ENCODE data around the gene DDX28.
"Not testable (repeated sequence)": the region's sequence is repeated elsewhere in the genome, so short reads cannot be mapped to it uniquely, and the experiment has no call there.

Gene DDX28

DNA sequence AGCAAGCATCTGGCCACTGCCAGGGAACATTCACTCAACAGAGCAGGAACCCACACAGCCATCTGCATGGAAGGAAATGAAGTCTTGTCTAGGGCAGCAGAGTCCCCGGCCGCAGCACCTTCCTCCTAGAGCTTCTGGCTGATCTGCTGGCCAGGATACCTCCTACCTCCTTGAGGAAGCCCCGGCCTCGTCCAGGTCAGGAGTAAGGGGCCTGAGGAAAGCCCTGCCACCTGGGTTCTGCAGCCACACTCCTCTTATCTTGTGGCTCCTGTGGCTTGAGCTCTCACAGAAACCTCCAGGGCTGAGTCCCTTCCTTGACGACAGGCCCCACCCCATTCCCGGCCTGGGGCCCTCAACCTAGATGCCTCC, 29.0 kb downstream of the DDX28 start:
- DNase-seq (ENCODE audit: low spot score), result not testable (repeated sequence)

DNA sequence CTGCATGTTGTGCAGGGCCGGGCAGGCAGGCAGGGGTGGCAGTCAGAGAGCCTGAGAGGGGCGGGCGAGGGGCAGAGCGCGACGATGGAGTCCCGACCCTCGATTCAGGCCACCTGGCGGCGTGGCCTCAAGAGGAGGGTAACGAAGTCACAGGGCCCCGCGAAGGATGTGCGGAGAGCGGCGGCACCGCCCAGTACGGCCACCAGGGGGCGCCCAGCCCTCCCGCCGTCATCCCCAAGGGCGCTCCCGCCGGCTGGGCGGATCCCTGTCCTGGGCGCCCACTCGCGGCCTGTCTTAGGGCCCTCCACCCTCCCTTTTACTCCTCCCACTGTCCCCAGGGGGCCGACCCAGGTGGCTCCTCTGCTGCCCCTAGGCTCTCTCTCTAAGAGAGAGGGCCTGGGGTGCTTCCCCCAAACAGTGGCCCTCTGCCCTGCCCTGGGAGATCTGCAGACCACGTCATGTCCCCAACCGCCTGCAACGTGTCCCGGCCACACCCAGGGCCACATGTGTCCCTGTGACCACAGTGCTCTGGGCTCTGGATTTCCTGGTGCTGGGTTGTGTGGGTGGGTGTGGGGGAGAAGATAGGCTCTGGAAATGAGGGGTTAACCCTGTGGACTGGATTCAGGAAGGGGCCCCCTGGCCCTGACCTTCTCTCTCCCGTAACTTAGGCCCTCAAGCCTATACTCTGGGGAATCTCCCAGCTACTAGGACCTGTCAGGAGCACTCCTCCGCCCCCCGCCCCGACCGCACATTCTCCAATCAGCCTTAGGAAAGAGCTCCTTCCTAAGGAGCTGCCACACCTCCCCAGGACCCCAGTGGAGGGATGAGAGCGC, 29.6 kb downstream of the DDX28 start:
- DNase-seq (ENCODE audit: low spot score), result peak; percentile 66

DNA sequence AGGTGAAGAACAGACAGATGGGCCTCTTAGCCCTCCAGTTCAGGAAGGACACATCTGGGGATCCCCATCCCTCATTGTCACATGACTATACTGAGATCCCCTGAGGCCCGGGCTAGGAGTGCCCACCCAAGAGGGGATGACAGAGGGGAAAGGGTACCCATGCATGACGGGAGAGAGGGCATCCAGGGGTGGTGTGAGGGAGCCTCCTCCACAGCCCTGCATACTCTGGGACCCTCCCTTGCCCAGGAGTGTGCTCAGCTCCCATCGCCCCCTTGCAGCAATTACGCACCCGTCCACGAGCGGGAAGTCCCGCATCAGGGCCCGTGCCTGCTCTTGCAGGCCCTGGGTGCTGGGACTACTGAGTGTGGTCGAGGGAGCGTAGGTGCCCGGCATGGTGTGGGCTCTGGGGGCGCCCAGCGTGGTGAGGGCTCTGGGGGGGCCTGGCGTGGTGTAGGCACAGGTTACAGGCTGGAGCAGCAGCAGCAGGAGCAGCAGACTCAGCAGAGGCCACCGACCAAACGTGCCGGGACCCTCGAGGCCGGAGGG, 30.3 kb downstream of the DDX28 start:
- no peak for DNase-seq (ENCODE audit: low spot score)

DNA sequence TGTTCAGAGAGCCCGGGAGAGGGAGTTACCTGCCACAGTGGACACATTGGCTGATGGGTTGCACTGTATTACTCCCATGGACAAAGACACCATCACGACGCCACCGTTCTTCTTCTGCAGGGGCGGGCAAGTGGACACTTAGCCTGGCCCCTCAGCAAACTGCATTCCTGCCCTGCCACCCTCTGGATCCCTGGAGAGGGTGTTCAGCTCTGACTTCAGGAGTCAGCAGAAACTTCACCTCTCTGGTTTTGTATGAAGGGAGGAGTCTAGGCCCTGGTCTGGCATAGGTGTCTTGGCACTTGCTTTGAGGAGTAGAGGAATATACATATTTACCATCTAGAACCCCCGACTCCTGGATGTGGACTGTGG, 33.0 kb downstream of the DDX28 start:
- DNase-seq (ENCODE audit: low spot score), result no peak

DNA sequence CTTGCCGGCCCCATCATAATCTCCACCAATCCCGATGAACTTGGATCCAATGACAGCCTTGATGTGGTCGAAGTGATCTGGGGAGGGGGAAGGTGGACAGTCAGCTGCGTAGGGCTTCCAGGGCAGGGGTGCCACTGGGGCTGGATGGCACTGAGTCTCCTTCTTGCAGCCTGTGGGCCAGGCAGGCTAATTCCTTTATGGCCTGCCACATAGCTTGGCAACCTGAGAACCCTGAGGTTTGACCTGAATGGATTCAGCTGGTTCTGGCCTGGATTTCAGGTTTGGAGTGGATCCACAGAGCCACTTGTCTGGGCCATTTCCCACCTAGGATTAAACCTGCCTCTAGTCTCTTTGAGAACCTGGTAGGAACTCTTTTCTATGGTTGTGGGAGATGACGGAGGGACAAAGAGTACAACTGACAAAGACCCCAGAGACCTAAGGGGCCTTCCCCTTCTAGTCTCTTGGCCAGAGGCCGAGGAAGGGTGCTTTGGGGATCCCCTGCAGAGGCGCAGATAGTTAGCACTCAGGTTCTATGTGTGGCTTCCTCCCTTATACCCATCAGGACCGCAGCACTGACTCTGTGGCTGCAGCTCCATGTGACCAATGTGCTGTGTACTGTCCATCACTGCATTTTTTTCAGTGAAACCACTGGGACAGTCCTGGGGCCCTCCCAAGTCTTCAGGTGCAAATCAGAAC, 33.6 kb downstream of the DDX28 start:
- no peak for DNase-seq (ENCODE audit: low spot score)

DNA sequence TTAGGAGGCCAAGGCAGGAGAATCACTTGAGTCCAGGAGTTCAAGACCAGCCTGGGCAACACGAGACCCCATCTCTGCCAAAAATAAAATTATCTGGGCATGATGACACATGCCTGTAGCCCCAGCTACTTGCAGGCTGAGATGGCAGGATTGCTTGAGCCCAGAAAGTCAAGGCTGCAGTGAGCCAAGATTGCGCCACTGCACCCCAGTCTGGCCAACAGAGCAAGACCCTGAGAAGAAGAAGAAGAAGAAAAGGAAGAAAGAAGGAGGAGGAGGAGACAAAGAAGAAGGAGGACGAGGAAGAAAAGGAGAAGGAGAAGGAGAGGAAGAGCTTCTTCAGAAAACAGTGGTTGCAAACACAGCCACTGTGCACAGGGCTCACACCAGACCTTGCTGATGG, 34.4 kb downstream of the DDX28 start:
- DNase-seq (ENCODE audit: low spot score), result no peak

DNA sequence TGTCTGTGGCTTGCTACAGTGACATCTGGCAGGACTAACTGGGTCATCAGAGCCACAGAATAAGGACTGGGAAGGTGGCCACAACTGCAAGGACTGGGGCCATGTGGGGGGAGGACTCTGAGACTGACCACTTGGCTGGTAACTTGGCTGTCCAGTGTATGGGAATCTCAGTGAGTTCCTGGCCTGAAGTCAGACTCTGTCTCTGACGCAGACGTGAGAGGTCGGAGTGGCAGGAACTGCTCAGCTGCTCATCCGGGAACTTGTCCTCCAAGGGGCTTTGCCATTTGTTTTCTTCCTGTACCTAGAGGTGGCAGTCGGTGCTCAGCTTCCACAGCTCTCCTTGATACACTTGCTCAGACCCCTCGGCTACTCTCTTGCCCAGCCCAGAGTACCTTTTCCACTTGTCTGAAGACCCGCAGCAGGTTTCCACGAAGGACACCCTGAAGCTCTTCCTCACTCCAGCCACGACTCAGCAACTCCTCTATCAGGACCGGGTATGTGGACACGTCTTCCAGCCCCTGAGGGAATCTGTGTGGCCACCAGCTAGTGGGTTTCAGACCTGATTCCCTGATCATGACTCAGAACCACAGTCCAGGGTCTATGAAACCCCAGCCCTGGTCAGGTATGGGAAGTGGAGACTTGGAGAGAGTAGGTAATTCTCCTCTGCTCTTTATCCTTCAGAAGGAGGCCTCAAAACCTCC, 35.4 kb downstream of the DDX28 start:
- peak; percentile 49 for DNase-seq (ENCODE audit: low spot score)

DNA sequence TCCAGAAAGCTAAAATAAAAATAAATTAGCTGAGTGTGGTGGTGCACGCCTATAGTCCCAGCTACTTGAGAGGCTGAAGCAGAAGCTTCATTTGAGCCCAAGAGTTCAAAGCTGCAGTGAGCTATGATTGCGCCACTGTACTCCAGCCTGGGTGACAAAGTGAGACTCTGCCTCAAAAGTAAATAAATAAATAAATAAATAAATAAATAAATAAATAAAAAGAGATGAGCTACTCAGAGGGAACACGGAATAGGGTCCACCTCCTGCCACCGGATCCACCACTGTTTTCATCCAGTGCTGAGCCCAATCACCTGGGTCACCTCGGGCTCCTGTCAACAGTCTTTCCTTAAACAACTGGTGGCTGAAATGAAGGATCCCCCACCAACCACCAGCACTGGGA, 36.1 kb downstream of the DDX28 start:
- DNase-seq (ENCODE audit: low spot score), result no peak

DNA sequence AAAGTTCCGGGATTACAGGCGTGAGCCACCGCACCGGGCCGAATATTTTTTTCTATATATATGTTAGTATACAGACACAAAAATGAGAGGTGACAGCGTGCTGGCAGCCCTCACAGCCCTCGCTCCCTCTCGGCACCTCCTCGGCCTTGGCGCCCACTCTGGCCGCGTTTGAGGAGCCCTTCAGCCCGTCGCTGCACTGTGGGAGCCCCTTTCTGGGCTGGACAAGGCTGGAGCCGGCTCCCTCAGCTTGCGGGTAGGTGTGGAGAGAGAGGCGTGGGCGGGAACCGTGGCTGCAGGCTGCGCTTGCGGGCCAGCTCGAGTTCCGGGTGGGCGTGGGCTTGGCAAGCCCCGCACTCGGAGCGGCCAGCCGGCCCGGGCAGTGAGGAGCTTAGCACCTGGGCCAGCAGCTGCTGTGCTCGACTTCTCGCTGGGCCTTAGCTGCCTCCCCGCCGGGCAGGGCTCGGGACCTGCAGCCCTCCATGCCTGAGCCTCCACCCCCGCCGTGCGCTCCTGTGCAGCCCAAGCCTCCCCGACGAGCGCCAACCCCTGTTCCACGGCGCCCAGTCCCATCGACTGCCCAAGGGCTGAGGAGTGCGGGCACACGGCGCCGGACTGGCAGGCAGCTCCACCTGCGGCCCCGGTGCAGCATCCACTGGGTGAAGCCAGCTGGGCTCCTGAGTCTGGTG, 40.9 kb downstream of the DDX28 start:
- no peak for DNase-seq (ENCODE audit: low spot score)

DNA sequence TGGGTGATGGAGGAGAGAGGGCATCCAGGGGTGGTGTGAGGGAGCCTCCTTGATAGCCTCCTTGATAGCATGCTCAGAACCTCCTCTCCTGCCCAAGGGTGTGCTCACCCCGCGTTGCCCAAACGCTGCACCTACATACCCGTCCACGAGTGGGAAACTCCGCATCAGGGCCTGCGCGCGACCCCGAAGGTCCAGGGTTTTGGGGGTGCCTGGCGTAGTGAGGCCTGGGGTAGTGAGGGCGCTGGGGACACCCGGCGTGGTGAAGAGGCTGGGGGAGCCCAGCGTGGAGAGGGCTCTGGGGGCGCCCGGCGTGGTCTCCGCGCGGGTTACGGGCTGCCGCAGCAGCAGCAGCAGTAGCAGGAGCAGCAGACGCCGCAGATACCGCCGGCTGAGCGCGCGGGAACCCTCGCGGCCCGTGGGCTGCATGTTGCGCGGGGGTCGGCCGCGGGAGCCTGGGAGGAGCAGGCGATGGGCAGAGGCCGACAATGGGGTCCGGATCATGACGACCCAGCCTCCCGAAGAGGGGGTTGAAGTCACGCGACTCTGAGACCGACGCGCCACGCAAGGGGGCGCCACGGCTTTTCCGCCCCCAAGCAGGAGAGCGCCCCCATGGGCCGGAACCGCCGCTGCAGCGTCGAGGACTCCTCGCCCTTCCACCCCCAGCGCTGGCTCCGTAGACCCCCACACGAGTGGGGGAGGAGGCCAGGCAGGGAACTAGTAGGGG, 42.9 kb downstream of the DDX28 start, which contains the start of gene DPEP3:
Gene DPEP3 (minus strand): TSS at position 545 of the 724 bp plus-strand sequence. CDS start 119 bp downstream, at position 426.
- DNase-seq (ENCODE audit: low spot score), result no peak

DNA sequence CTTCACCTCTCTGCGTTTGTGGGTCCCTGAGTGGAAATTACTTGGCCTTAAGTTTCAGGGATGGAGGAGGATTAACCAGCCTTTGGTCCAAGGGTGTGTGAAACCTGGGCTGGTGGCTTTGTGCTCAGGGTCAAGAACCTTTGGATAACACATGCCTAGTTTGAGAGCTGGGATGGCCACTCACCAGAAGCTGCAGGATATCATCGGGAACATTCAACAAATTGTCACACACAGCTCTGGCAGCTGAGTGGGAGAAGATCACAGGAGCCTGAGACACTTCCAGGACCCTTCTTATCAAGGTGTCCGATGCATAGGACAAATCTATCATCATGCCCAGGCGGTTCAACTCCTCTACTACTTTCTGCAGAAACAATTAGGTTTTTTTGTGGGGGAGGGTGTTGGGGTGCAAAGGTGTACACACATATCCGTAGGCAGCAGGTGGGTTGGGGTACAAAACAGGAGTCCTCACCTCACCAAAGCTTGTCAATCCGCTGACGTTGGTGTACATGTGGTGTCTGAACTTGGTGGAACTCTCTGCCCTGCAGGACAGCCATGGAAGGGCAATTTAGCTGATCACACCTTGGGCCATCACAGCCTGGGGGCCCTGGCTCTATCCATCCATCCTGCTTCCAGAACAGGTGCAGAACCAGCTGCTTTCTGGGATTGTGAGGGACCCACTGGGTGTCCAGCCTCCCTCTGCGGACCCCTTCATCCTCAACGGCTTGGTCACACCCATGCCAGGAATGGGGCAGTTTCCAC, 45.4 kb downstream of the DDX28 start:
- no peak for DNase-seq (ENCODE audit: low spot score)

DNA sequence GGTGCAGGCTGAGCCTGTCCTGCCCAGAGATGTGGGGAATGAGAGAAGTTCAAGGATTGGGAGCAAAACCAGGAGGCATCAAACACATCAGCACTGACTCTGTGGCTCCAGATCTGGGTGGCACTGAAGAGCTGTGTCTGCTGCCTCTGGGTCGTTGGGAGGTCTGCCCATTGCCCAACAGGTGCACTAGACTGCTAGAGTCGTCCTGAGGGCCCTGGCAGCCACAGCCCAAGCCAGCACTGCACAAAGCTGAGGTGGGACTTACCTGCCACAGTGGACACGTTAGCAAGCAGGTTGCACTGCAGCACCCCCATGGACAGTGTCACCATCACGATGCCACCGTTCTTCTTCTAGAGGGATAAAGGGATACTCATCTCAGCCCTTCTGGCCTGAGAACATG, 46.0 kb downstream of the DDX28 start:
- no peak for DNase-seq (ENCODE audit: low spot score)

DNA sequence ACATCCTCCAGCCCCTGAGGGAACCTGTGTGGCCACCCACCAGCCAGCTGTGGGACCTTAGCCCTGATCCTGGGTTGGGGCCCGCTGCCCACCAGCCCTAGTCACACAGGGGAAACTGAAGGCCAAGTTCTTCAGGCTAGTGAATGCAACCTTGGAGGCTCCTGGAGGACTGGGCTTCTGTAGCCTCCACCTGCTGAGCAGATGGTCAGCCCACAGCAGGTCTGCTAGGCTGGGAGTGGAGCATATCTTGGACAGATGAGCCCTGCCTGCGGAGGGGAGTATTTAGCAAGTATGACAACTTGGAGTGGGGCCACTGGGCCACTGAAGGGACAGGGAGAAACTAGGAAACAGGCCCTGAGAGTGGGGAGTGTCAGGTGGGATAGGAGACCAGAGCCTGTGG, 46.8 kb downstream of the DDX28 start:
- no peak for DNase-seq (ENCODE audit: low spot score)

DNA sequence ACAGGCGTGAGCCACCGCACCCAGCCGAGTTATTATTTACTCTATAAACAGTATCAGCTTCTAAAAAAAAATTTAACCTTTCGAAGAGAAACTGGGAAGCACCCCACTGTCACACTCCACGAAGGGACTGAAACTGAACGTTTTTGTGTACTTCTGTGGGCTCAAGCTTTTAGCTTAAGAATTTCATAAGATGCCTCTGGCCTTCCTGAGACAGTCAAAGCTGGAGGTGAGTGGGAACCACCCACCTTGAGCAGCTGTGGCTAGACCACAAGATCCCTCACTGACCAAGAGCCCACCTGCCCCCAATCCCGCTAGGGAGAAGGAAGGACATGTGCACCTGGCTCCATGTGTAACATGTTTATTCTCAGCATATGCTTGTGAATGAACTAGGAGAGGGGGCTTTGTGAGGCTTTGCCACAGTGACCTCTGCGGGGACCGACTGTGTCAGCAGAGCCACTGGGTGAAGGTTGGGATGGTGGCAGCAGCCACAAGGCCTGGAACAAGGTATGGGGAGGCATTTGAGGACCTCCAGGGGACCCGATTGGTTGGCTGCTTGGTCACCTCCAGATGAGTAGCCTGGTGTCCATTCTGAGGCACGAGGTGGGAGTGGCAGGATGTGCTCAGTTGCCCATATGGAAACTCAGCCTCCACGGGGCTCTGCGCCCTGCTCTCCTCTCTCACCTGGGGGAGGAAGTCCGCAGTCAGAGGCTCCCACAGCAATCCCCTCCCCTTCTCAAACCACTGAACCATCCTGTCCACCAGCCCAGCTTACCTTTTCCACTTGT, 47.5 kb downstream of the DDX28 start:
- no peak for DNase-seq (ENCODE audit: low spot score)

DNA sequence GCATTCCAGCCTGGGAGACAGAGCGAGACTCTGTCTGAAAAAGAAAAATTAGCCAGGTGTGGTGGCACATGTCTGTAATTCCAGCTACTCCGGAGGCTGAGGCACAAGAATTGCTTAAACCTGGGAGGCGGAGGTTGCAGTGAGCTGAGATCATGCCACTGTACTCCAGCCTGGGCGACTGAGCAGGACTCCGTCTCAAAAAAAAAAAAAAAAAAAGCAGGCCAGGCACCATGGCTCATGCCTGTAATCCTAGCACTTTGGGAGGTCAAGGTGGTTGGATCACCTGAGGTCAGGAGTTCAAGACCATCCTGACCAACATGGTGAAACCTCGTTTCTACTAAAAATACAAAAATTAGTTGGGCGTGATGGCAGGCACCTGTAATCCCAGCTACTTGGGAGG, 50.7 kb downstream of the DDX28 start:
- not testable (repeated sequence) for DNase-seq (ENCODE audit: low spot score)

DNA sequence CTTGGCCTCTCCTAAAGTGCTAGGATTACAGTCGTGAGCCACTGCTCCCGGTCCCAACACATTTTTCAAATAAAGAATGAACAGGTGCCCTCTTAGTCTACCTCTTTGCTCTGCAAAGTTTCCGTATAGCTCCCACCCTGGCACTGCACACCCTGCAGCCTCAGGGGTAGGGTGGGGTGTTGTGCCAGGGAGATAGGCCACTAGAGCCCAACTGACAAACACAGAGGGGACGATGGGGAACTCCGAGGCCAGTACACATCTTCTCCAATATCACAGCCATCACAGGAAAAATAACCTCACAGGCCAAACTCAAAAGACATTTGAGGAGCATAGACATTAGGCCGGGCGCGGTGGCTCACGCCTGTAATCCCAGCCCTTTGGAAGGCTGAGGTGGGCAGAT, 51.9 kb downstream of the DDX28 start:
- DNase-seq (ENCODE audit: low spot score), result no peak

All from Ammon's horn (tissue), 1 donor.